HPDE6-E6E7 (cell line): Measurements from ENCODE around the gene CDKAL1.
"Not testable (repeated sequence)": the region's sequence is repeated elsewhere in the genome, so short reads cannot be mapped to it uniquely, and the experiment has no call there.

Experiments
- DNase-seq: peaks from one replicate; pipeline ENCODE4 v3.0.0; 2011; ENCODE audit warnings: missing footprints; ENCODE audit errors: extremely low spot score

Gene CDKAL1

GRCh38 chr6:21166754-21167153 lies 632.5 kb downstream of the CDKAL1 start:
- DNase-seq, result no peak

GRCh38 chr6:21167790-21168189 lies 633.5 kb downstream of the CDKAL1 start:
- no peak for DNase-seq

GRCh38 chr6:21171801-21172200 lies 637.5 kb downstream of the CDKAL1 start:
- no peak for DNase-seq

GRCh38 chr6:21173031-21173430 lies 638.8 kb downstream of the CDKAL1 start:
- no peak for DNase-seq

- DNase-seq, result no peak
Observed at GRCh38 chr6:21173678-21174077, 639.4 kb downstream of the CDKAL1 start.

GRCh38 chr6:21176197-21176596 lies 641.9 kb downstream of the CDKAL1 start:
- no peak for DNase-seq

- no peak for DNase-seq
Observed at GRCh38 chr6:21180155-21180554, 645.9 kb downstream of the CDKAL1 start.

- no peak for DNase-seq
Observed at GRCh38 chr6:21180800-21181337, 646.6 kb downstream of the CDKAL1 start.

GRCh38 chr6:21181866-21182265 lies 647.6 kb downstream of the CDKAL1 start:
- DNase-seq, result no peak

GRCh38 chr6:21182589-21182988 lies 648.3 kb downstream of the CDKAL1 start:
- DNase-seq, result no peak

GRCh38 chr6:21185861-21186478 lies 651.7 kb downstream of the CDKAL1 start:
- no peak for DNase-seq

- DNase-seq, result no peak
Observed at GRCh38 chr6:21186479-21187055, 652.3 kb downstream of the CDKAL1 start.

- DNase-seq, result no peak
Observed at GRCh38 chr6:21187485-21187884, 653.2 kb downstream of the CDKAL1 start.

GRCh38 chr6:21188505-21189223 lies 654.4 kb downstream of the CDKAL1 start:
- DNase-seq, result peak; percentile 36

- no peak for DNase-seq
Observed at GRCh38 chr6:21189759-21190158, 655.5 kb downstream of the CDKAL1 start.

GRCh38 chr6:21190701-21191100 lies 656.4 kb downstream of the CDKAL1 start:
- no peak for DNase-seq

GRCh38 chr6:21193790-21194475 lies 659.7 kb downstream of the CDKAL1 start:
- DNase-seq, result no peak

GRCh38 chr6:21195301-21195700 lies 661.0 kb downstream of the CDKAL1 start:
- DNase-seq, result not testable (repeated sequence)

GRCh38 chr6:21198032-21198640 lies 663.9 kb downstream of the CDKAL1 start:
- no peak for DNase-seq

- no peak for DNase-seq
Observed at GRCh38 chr6:21199262-21199661, 665.0 kb downstream of the CDKAL1 start.

- DNase-seq, result no peak
Observed at GRCh38 chr6:21200134-21200870, 666.0 kb downstream of the CDKAL1 start.
